ENCODE data around the gene ZNF668. TPM values are rescaled to one million over a fixed set of nuclear protein-coding genes. Genes with fewer than 3 reads are reported as not detected.
A peak's percentile ranks its signal among the peaks of the same experiment; 100 is the strongest.

Gene ZNF668
- total and polyA plus RNA-seq, 2 of the 13 experiments (the other 11 are each of a cell fraction or from before 2014, with no cell fraction given): 3.8 to 9.8 TPM

DNA sequence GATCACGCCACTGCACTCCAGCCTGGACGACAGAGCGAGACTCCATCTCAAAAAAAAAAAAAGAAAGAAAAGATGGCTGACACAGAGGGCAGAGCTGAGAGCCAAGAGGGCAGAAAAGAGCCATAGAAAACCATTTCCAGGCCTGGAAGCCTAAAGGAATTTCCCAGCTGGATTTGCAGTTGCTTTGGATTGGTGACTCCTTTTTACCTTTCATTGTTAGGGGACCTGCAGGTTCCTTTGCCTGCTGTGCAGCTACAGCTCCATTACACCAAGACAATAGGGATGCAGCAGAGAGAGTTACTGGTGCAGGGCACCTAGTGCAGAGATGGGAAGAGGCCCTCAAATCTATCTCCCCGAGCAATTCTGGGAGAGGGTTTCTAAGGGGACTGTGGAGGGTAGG is 18.4 kb downstream of the ZNF668 start:
- Histone ChIP-seq H3K4me1 (ENCODE audit: insufficient read depth, low read length) (peaks cover 9% of the 10 kb centered on the region), H3K27me3 (ENCODE audit: control insufficient read depth in 1 of 2, insufficient read depth in 2 of 2, low read length in 2 of 2) (0 out of 5 replicates have a peak, but pooled peaks cover 0 to 2% of the 10 kb centered on the region in 2 experiments), H2AFZ (ENCODE audit: low read length) (no peak overlapping the region), H3K9me3 (ENCODE audit: low read length) (no peaks in the 10 kb centered on the region), H3K9ac (ENCODE audit: insufficient read depth, low read depth, low read length) (no peak overlapping the region), H3K36me3 (replicated peaks in 1 of 2; ENCODE audit: control insufficient read depth in 1 of 2, insufficient read depth in 2 of 2, low read length in 2 of 2) (peaks cover under 1 to 2% of the 10 kb centered on the region in 2 experiments; a peak in 1 of 5 replicates), H3K4me3 (replicated peaks in 1 of 3; ENCODE audit: insufficient read depth in 1 of 3, low read depth in 2 of 3, low read length in 3 of 3) (no peak overlapping the region), H3K4me2 (ENCODE audit: low read depth, low read length) (no peak overlapping the region), H3K27ac (ENCODE audit: extremely low read length, insufficient read depth, low read length) (no peak overlapping the region), H3K79me2 (ENCODE audit: insufficient read depth, low read length) (no peaks in the 10 kb centered on the region), H4K20me1 (ENCODE audit: insufficient read depth, low read length) (no peaks in the 10 kb centered on the region)
- TF ChIP-seq, protein P1, sequence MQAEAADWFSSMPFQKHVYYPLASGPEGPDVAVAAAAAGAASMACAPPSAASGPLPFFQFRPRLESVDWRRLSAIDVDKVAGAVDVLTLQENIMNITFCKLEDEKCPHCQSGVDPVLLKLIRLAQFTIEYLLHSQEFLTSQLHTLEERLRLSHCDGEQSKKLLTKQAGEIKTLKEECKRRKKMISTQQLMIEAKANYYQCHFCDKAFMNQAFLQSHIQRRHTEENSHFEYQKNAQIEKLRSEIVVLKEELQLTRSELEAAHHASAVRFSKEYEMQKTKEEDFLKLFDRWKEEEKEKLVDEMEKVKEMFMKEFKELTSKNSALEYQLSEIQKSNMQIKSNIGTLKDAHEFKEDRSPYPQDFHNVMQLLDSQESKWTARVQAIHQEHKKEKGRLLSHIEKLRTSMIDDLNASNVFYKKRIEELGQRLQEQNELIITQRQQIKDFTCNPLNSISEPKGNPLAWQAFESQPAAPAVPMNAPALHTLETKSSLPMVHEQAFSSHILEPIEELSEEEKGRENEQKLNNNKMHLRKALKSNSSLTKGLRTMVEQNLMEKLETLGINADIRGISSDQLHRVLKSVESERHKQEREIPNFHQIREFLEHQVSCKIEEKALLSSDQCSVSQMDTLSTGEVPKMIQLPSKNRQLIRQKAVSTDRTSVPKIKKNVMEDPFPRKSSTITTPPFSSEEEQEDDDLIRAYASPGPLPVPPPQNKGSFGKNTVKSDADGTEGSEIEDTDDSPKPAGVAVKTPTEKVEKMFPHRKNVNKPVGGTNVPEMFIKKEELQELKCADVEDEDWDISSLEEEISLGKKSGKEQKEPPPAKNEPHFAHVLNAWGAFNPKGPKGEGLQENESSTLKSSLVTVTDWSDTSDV (CRISPR knock-in tag; IDR thresholded peaks at IDR 0.05): no peak
- ATAC-seq (peak; percentile 20; the same call in 2 of the 3 replicates), FAIRE-seq (no peak), DNase-seq (ENCODE audit: low spot score) (no peak)
- BruUV-seq (replicated peaks): no TSS peak
- 77% methylated on average over 4 of the region's 4 CpGs for whole genome bisulfite sequencing (ENCODE audit: low lambda C conversion rate)
- CTCF ChIA-PET (ENCODE audit: low intra/inter-chr PET ratio, low total read pairs): no interaction called here
- intact Hi-C loops (cut with micrococcal nuclease; ENCODE audit: unreplicated experiment) (no loop called here), in situ Hi-C loops (cut with HindIII; ENCODE audit: extremely low pct_ligation_motif_present, low pct_unique_long_range_greater_than_20kb) (no loop called here)
- POLR2A ChIA-PET: interaction anchor here (0.8 kb wide), 1 partner anchor 14 kb away, joined by 3 read pairs; no protein-coding TSS in a partner anchor

DNA sequence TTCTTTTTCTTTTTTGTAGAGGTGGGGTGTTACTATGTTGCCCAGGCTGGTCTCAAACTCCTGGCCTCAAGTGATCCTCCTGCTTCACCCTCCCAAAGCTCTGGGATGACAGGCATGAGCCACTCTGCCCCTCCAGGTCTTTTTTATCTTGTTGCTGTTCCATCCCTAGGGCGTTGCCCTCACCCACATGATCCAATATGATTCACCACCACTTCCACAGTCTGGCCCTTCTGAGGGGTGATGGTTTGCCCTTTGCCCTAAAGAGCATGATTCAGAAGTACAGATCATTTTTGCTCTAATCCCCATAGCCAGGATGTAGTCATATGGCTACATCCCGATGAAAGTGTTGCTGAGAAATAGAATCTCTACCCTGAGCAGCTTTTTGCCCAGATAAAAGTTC is 21.9 kb downstream of the ZNF668 start:
- FAIRE-seq (peak; percentile 36), DNase-seq (ENCODE audit: low spot score) (peak; percentile 45), ATAC-seq (peak; percentile 45)
- Histone ChIP-seq H3K9me3 (ENCODE audit: low read length) (no peaks in the 10 kb centered on the region), H3K4me3 (replicated peaks in 1 of 3; ENCODE audit: insufficient read depth in 1 of 3, low read depth in 2 of 3, low read length in 3 of 3) (no peak overlapping the region), H3K27me3 (ENCODE audit: control insufficient read depth in 1 of 2, insufficient read depth in 2 of 2, low read length in 2 of 2) (peaks cover 0 to 3% of the 10 kb centered on the region in 2 experiments; a peak in 1 of 5 replicates), H3K79me2 (ENCODE audit: insufficient read depth, low read length) (no peaks in the 10 kb centered on the region), H3K27ac (ENCODE audit: extremely low read length, insufficient read depth, low read length) (no peak overlapping the region), H3K9ac (ENCODE audit: insufficient read depth, low read depth, low read length) (no peak overlapping the region), H2AFZ (ENCODE audit: low read length) (no peak overlapping the region), H3K4me1 (ENCODE audit: insufficient read depth, low read length) (peaks cover 13% of the 10 kb centered on the region), H3K36me3 (replicated peaks in 1 of 2; ENCODE audit: control insufficient read depth in 1 of 2, insufficient read depth in 2 of 2, low read length in 2 of 2) (no peaks in the 10 kb centered on the region), H4K20me1 (ENCODE audit: insufficient read depth, low read length) (no peaks in the 10 kb centered on the region), H3K4me2 (ENCODE audit: low read depth, low read length) (no peak overlapping the region)
- in situ Hi-C loops (cut with HindIII; ENCODE audit: extremely low pct_ligation_motif_present, low pct_unique_long_range_greater_than_20kb): no loop called here
- ChIA-PET POLR2A (no interaction called here), CTCF (ENCODE audit: low intra/inter-chr PET ratio, low total read pairs) (no interaction called here)
- WGBS (ENCODE audit: low lambda C conversion rate): 5% methylated on average over 2 of the region's 2 CpGs
- BruUV-seq (replicated peaks): no TSS peak
- intact Hi-C loops (cut with micrococcal nuclease; ENCODE audit: unreplicated experiment): no loop called here
- TF ChIP-seq SUZ12 (IDR thresholded peaks at IDR 0.05; ENCODE audit: low read depth, low read length) (no peak), RXRB (CRISPR knock-in tag; IDR thresholded peaks at IDR 0.05; ENCODE audit: borderline replicate concordance) (peak; percentile 68), SAP130 (CRISPR knock-in tag; IDR thresholded peaks at IDR 0.05; ENCODE audit: low read depth) (0 out of 2 replicates have a peak, but pooled peaks have one; percentile 29), PPARG (CRISPR knock-in tag; conservative IDR thresholded peaks at IDR 0.05) (peak; percentile 71; the same call in 1 of the 2 replicates), NR2F1 (CRISPR knock-in tag; IDR thresholded peaks at IDR 0.05) (peak; percentile 35 to 43; a peak in 2 of 4 replicates), THYN1 (CRISPR knock-in tag; IDR thresholded peaks at IDR 0.05; ENCODE audit: borderline replicate concordance, low read depth) (no peak), XRCC5 (optimal IDR thresholded peaks at IDR 0.05; ENCODE audit: low read length) (peak; percentile 20), MYC (CRISPR knock-in tag; IDR thresholded peaks at IDR 0.05; ENCODE audit: borderline replicate concordance) (no peak), FOSL2 (CRISPR knock-in tag; IDR thresholded peaks at IDR 0.05) (peak; percentile 79)
- TF ChIP-seq, protein P2, sequence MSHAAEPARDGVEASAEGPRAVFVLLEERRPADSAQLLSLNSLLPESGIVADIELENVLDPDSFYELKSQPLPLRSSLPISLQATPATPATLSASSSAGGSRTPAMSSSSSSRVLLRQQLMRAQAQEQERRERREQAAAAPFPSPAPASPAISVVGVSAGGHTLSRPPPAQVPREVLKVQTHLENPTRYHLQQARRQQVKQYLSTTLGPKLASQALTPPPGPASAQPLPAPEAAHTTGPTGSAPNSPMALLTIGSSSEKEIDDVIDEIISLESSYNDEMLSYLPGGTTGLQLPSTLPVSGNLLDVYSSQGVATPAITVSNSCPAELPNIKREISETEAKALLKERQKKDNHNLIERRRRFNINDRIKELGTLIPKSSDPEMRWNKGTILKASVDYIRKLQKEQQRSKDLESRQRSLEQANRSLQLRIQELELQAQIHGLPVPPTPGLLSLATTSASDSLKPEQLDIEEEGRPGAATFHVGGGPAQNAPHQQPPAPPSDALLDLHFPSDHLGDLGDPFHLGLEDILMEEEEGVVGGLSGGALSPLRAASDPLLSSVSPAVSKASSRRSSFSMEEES (CRISPR knock-in tag; IDR thresholded peaks at IDR 0.05): 0 out of 2 replicates have a peak, but pooled peaks have one; percentile 25

All from HepG2 (cell line).